Esophagus muscularis mucosa (tissue), 4 donors: ENCODE data around the gene C1orf105.

Experiments
- EP300 ChIP-seq: sonication (generic); formaldehyde crosslinking; IDR thresholded peaks from one replicate; pipeline ENCODE4 v1.6.1; 2017; ENCODE audit warnings: antibody characterized with exemption
- POLR2A ChIP-seq: fragments of 450-650 bp; IDR thresholded peaks from one replicate; pipeline ENCODE4 v1.6.1; 2017; ENCODE audit warnings: antibody characterized with exemption, moderate library complexity, mild to moderate bottlenecking, low read depth
- POLR2AphosphoS5 ChIP-seq, 2 donors: sonication (generic); formaldehyde crosslinking; IDR thresholded peaks; one replicate each; pipeline ENCODE4 v1.6.1; 2017; ENCODE audit warnings: antibody characterized with exemption in 2 of 2
- TF ChIP-seq, protein P1 (sequence below), 3 experiments: fragments of 200-600 bp in 2 of 3; fragments of 450-650 bp in 1 of 3; sonication (generic) in 2 of 3; IDR thresholded peaks; one replicate each; pipeline ENCODE4 v1.5.1; 2017 to 2019; ENCODE audit warnings: antibody characterized with exemption in 3 of 3, mild to moderate bottlenecking in 2 of 3, moderate library complexity in 1 of 3

- TF ChIP-seq, protein P1, sequence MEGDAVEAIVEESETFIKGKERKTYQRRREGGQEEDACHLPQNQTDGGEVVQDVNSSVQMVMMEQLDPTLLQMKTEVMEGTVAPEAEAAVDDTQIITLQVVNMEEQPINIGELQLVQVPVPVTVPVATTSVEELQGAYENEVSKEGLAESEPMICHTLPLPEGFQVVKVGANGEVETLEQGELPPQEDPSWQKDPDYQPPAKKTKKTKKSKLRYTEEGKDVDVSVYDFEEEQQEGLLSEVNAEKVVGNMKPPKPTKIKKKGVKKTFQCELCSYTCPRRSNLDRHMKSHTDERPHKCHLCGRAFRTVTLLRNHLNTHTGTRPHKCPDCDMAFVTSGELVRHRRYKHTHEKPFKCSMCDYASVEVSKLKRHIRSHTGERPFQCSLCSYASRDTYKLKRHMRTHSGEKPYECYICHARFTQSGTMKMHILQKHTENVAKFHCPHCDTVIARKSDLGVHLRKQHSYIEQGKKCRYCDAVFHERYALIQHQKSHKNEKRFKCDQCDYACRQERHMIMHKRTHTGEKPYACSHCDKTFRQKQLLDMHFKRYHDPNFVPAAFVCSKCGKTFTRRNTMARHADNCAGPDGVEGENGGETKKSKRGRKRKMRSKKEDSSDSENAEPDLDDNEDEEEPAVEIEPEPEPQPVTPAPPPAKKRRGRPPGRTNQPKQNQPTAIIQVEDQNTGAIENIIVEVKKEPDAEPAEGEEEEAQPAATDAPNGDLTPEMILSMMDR (IDR thresholded peaks at IDR 0.05) = no peak
- TF ChIP-seq EP300 = no peak
- no peak for TF ChIP-seq POLR2A
- no peak for TF ChIP-seq POLR2AphosphoS5 (IDR thresholded peaks at IDR 0.05)
Measured at GRCh38 chr1:172421974-172422604, 1.6 kb downstream of the C1orf105 start.
